HEK293T (cell line): Measurements from ENCODE around the gene CD200R1.

ENCODE experiments used
- CTCF ChIA-PET: fragments of 350-600 bp; formaldehyde crosslinking; extraction: SDS; loops from one replicate; lab custom pipeline; 2021; ENCODE audit warnings: antibody characterized with exemption, inconsistent platforms; lab: Yijun Ruan, JAX
- POLR2A ChIA-PET: fragments of 350-600 bp; formaldehyde crosslinking; extraction: SDS; loops from one replicate; lab custom pipeline; 2020; ENCODE audit warnings: antibody characterized with exemption, inconsistent platforms; lab: Yijun Ruan, JAX
- DNase-seq: peaks from one replicate; pipeline ENCODE4 v3.0.0; 2012; ENCODE audit warnings: mixed read lengths; ENCODE audit errors: extremely low spot score
- ARNT ChIP-seq: fragments of 450-650 bp; IDR thresholded peaks from 2 replicates; pipeline ENCODE4 v1.6.1; 2017; ENCODE audit warnings: mild to moderate bottlenecking
- BHLHE40 ChIP-seq: fragments of 450-650 bp; IDR thresholded peaks from 2 replicates; pipeline ENCODE4 v1.6.1; 2016; ENCODE audit warnings: mild to moderate bottlenecking, moderate library complexity, borderline replicate concordance
- CTBP1 ChIP-seq: fragments of 450-650 bp; IDR thresholded peaks from 2 replicates; pipeline ENCODE4 v1.6.1; 2016; ENCODE audit warnings: borderline replicate concordance
- ELF4 ChIP-seq: fragments of 450-650 bp; IDR thresholded peaks from 2 replicates; pipeline ENCODE4 v1.6.1; 2017; ENCODE audit warnings: antibody characterized with exemption
- FOXA1 ChIP-seq: fragments of 450-650 bp; IDR thresholded peaks from 2 replicates; pipeline ENCODE4 v1.6.1; 2016; ENCODE audit warnings: mild to moderate bottlenecking
- FOXK2 ChIP-seq: fragments of 450-650 bp; IDR thresholded peaks from 2 replicates; pipeline ENCODE4 v1.6.1; 2016; ENCODE audit warnings: mild to moderate bottlenecking
- FOXM1 ChIP-seq: fragments of 450-650 bp; IDR thresholded peaks from 2 replicates; pipeline ENCODE4 v1.6.1; 2017; ENCODE audit warnings: mild to moderate bottlenecking, borderline replicate concordance
- HDGF ChIP-seq: fragments of 450-650 bp; IDR thresholded peaks from 2 replicates; pipeline ENCODE4 v1.6.1; 2017; ENCODE audit warnings: antibody characterized with exemption, borderline replicate concordance
- L3MBTL2 ChIP-seq: fragments of 450-650 bp; conservative IDR thresholded peaks from 2 replicates; pipeline ENCODE4 v1.6.1; 2016; ENCODE audit warnings: mild to moderate bottlenecking
- LEF1 ChIP-seq: fragments of 450-650 bp; IDR thresholded peaks from 2 replicates; pipeline ENCODE4 v1.6.1; 2017; ENCODE audit warnings: mild to moderate bottlenecking, borderline replicate concordance
- NFRKB ChIP-seq: fragments of 450-650 bp; IDR thresholded peaks from 2 replicates; pipeline ENCODE4 v1.6.1; 2016; ENCODE audit warnings: mild to moderate bottlenecking, moderate library complexity
- PKNOX1 ChIP-seq: fragments of 450-650 bp; IDR thresholded peaks from 2 replicates; pipeline ENCODE4 v1.6.1; 2016
- SP1 ChIP-seq: fragments of 450-650 bp; IDR thresholded peaks from 2 replicates; pipeline ENCODE4 v1.6.1; 2017
- SUZ12 ChIP-seq: fragments of 450-650 bp; IDR thresholded peaks from 2 replicates; pipeline ENCODE4 v1.6.1; 2016; ENCODE audit warnings: mild to moderate bottlenecking
- TARDBP ChIP-seq: fragments of 450-650 bp; IDR thresholded peaks from 2 replicates; pipeline ENCODE4 v1.6.1; 2016
- ZNF384 ChIP-seq: fragments of 450-650 bp; IDR thresholded peaks from 2 replicates; pipeline ENCODE4 v1.6.1; 2016

The CD200R1 gene

DNA sequence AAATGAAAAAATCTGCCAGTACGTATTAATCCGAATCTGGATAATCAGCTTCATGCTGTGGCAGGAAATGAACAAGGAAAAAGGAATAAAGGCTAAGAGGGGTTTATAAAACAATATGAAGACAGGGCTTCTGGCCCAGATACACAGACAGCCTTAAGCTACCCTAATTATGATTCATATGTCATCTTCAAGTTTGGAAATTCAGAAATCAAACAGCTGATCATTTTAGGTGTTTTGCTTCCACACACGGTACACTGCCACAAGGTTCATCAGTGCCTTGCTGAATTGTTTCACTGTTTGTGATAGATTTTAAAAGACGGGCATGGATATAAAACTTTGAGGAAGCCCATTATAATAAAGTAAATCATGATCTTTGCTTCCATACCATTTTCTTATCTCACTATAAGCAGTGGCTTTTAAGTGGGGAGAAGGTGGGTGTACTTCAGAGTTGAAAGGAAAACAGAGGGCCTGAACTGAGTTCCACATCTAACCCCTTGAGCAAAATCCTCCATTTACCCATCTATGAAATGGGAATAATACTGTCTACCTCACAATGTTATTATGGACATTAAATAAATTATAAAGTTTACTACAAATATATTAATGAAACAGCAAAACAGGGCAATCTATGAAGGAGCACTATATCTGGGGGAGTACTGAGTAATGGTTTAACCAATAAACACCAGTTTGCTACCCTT is 31.6 kb upstream of the CD200R1 start:
- no peak for TF ChIP-seq HDGF
- TF ChIP-seq ZNF384 = no peak
- TF ChIP-seq NFRKB = no peak
- TF ChIP-seq TARDBP = no peak
- TF ChIP-seq L3MBTL2 = no peak
- TF ChIP-seq SP1 = no peak
- no peak for TF ChIP-seq BHLHE40
- no peak for TF ChIP-seq ELF4
- ChIA-PET POLR2A (interaction anchor here (4.8 kb wide), 1 partner anchor 13 kb away, joined by 22 read pairs; a partner anchor contains a TSS), CTCF (interaction anchor here (0.5 to 0.6 kb wide), 2 partner anchors 487 to 1827 kb away, joined by 3 read pairs; no protein-coding TSS in a partner anchor)
- DNase-seq = no peak

- POLR2A ChIA-PET = no interaction called here
- DNase-seq = no peak
- TF ChIP-seq HDGF = no peak
- TF ChIP-seq ZNF384 = no peak
- no peak for TF ChIP-seq ARNT
- TF ChIP-seq SUZ12 = no peak
- no peak for TF ChIP-seq ELF4
- TF ChIP-seq TARDBP = no peak
- no peak for TF ChIP-seq FOXM1
- TF ChIP-seq SP1 = no peak
- no peak for TF ChIP-seq L3MBTL2
- no peak for TF ChIP-seq FOXK2
- TF ChIP-seq NFRKB = no peak
- TF ChIP-seq LEF1 = no peak
- no peak for TF ChIP-seq FOXA1
- no peak for TF ChIP-seq PKNOX1
- no peak for TF ChIP-seq BHLHE40
- no peak for TF ChIP-seq CTBP1
- CTCF ChIA-PET = no interaction called here
Measured at GRCh38 chr3:113005611-113006010, 30.7 kb upstream of the CD200R1 start.

GRCh38 chr3:113002679-113003078 is 27.8 kb upstream of the CD200R1 start:
- no peak for DNase-seq
- CTCF ChIA-PET = no interaction called here
- TF ChIP-seq HDGF (no peak), L3MBTL2 (no peak), FOXK2 (no peak), LEF1 (no peak), ARNT (no peak), BHLHE40 (no peak), CTBP1 (no peak), NFRKB (no peak), SP1 (no peak), PKNOX1 (no peak), ZNF384 (no peak)
- POLR2A ChIA-PET = interaction anchor here (1.4 kb wide), 1 partner anchor 17 kb away, joined by 5 read pairs; a partner anchor contains a TSS

- no peak for DNase-seq
- TF ChIP-seq L3MBTL2 = no peak
- CTCF ChIA-PET = interaction anchor here (0.6 kb wide), 1 partner anchor 373 kb away, joined by 4 read pairs; no protein-coding TSS in a partner anchor
- POLR2A ChIA-PET = interaction anchor here (1.4 kb wide), 1 partner anchor 17 kb away, joined by 4 read pairs; a partner anchor contains a TSS
Measured at GRCh38 chr3:113002037-113002436, 27.1 kb upstream of the CD200R1 start.

DNA sequence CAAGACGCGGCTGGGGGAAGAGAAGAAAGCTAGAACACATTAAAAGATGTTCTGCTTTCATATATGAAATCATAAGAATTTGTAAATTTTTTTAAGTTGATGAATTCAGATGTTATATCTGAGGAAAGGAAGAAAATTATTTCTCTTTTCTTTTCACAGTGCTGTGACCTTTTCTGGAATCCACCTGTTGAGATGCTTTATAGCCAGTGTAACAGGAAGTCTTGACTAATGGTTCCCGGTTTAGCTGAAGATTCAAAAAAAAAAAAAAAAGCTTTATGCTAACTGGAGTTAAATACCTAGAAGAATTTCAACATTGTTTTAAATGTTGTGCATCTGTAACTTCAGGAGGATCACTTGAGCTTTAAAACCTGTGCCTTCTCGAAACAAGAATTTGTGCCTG is 25.8 kb upstream of the CD200R1 start:
- CTCF ChIA-PET = interaction anchor here (0.6 kb wide), 1 partner anchor 1841 kb away, joined by 5 read pairs; no protein-coding TSS in a partner anchor
- POLR2A ChIA-PET = interaction anchor here (1.4 to 1.5 kb wide), 2 partner anchors 10 to 19 kb away, joined by 4 to 6 read pairs; partner anchors contain the start of gene GTPBP8
- TF ChIP-seq PKNOX1 = no peak
- TF ChIP-seq LEF1 = no peak
- TF ChIP-seq ARNT = no peak
- no peak for TF ChIP-seq FOXM1
- TF ChIP-seq FOXK2 = no peak
- TF ChIP-seq HDGF = no peak
- no peak for TF ChIP-seq TARDBP
- TF ChIP-seq ELF4 = no peak
- no peak for TF ChIP-seq L3MBTL2
- no peak for TF ChIP-seq SP1
- no peak for TF ChIP-seq FOXA1
- TF ChIP-seq SUZ12 = no peak
- no peak for TF ChIP-seq CTBP1
- TF ChIP-seq ZNF384 = no peak
- TF ChIP-seq BHLHE40 = no peak
- TF ChIP-seq NFRKB = no peak
- no peak for DNase-seq

DNA sequence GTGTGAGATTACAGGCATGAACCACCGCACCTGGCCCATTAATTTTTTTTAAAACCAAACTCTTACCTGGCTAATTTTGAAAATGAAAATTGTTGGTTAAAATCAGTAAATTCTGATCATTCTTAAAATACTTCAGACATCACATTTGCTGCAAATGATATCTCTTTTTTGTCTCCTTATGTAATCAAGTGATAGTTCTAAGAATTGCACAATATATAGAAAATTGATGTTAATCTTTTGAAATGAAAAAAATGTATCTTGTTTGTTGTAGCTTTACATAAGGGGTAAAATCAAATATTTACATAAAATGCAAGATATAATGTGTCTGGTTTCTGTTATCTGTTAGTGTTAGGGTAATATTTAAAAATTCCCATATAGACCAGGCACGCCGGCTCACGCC is 20.9 kb upstream of the CD200R1 start:
- ChIA-PET POLR2A (interaction anchor here (1.0 kb wide), 1 partner anchor 23 kb away, joined by 3 read pairs; no protein-coding TSS in a partner anchor), CTCF (no interaction called here)
- DNase-seq = no peak
- TF ChIP-seq SUZ12 (no peak), ZNF384 (no peak), BHLHE40 (no peak), LEF1 (no peak), ELF4 (no peak), HDGF (no peak), FOXA1 (no peak), L3MBTL2 (no peak), ARNT (no peak), FOXM1 (no peak)
